ENCODE results near the gene SEMA4B. TPM values are rescaled to one million over a fixed set of nuclear protein-coding genes. Genes with fewer than 3 reads are reported as not detected.
A peak's percentile ranks its signal among the peaks of the same experiment; 100 is the strongest.

Gene SEMA4B
- total RNA-seq, 1 donor from 2014 or later, result 41.9 TPM

DNA sequence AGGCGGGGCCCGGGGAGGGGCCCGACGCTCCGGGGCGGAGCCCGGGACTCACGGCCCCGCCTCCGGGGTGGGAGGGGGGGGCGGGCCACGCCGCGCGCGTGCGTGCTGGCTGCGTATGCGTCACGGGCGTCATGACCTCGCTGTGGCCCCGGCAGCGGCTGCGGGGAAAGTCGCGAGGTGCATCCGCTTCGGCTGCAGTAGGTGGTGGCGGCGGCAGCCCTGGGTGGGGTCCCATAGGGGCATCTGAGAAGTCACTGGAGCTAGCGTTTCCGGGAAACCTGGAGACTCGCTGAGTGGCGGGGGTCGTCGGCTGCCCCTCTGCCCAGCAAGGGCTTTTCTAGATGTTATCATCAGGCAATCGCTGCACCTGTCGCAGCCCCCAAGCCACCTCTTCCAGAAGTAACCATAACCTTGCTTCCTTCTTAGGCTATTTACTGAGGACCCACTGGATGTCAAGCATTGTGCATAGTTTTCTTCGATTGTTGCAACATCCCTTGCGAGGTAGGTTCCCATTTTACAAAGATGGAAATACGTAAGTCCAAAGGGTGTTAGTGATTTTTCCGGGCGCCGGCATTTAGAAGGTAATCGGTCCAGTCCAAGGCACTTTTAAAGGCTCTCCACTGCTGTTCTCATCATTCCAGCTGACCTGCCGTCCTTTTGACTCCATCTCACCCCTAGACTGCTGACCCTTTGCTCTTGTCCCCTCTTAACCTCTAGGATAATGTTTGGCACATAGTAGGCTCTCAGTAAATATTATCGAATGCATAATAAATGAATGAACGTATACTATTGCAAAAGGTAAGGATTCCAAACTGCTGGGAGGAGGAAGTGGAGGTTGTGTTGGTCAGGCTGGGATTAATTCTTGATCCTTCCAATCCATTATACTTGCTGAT is 33.2 kb downstream of the SEMA4B start, which contains the start of gene GDPGP1:
Gene GDPGP1 (plus strand): TSS at position 114 of the 893 bp plus-strand sequence. CDS start 6,700 bp downstream, outside the sequence.
- Mint-ChIP-seq H3K4me3 (ENCODE audit: low read depth) (peak within 1 kb of the TSS; percentile 80), H3K36me3 (ENCODE audit: insufficient read depth) (peaks cover 6% of the 10 kb centered on the region), H3K27me3 (no peaks in the 10 kb centered on the region), H3K9me3 (ENCODE audit: low read depth) (no peaks in the 10 kb centered on the region), H3K27ac (peak within 1 kb of the TSS; percentile 89), H3K4me1 (ENCODE audit: low read depth) (peaks cover 12% of the 10 kb centered on the region)
- no peak for DNase-seq (ENCODE audit: low spot score, unreplicated experiment)
- no peak for TF ChIP-seq CTCF (IDR thresholded peaks at IDR 0.05; ENCODE audit: unreplicated experiment)

DNA sequence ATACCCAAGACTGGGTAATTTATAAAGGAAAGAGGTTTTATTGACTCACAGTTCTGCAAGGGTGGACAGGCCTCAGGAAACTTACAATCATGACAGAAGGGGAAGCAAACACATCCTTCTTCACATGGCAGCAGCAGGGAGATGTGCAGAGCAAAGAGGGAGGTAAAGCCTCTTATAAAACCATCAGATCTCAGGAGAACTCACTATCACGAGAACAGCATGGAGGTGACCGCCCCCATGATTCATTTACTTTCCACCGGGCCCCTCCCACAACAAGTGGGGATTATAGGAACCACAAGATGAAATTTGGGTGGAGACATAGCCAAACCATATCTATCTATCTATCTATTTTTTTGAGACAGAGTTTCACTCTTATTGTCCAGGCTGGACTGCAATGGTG is 38.2 kb downstream of the SEMA4B start:
- Mint-ChIP-seq H3K4me3 (ENCODE audit: low read depth) (no peak overlapping the region), H3K9me3 (ENCODE audit: low read depth) (no peaks in the 10 kb centered on the region), H3K36me3 (ENCODE audit: insufficient read depth) (peaks cover 6% of the 10 kb centered on the region), H3K27me3 (no peaks in the 10 kb centered on the region), H3K4me1 (ENCODE audit: low read depth) (peaks cover 6% of the 10 kb centered on the region), H3K27ac (no peak overlapping the region)
- TF ChIP-seq CTCF (IDR thresholded peaks at IDR 0.05; ENCODE audit: unreplicated experiment), result no peak
- no peak for DNase-seq (ENCODE audit: low spot score, unreplicated experiment)

DNA sequence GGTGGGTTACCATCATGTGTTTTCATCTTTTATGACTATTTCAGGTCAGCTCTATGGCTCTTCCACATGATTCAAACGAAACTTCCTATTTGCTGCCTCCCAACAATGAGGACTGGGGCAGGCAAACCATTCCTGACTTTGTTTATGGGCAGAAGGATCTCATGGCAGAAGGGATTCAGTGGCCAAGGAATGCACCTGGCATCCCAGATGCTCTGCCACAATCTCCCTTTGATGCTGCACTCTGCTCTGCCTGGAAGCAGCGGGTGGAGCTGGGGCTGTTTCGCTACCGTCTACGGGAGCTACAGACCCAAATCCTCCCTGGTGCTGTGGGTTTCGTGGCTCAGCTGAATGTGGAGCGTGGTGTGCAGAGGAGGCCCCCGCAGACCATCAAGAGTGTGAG is 39.7 kb downstream of the SEMA4B start:
- H3K27me3 Mint-ChIP-seq, result no peaks in the 10 kb centered on the region
- no peak for TF ChIP-seq CTCF (IDR thresholded peaks at IDR 0.05; ENCODE audit: unreplicated experiment)

GRCh38 chr15:90241343-90242192 is 40.4 kb downstream of the SEMA4B start:
- Mint-ChIP-seq H3K27me3 (peaks cover 3% of the 10 kb centered on the region), H3K4me3 (ENCODE audit: low read depth) (no peak overlapping the region), H3K27ac (no peak overlapping the region), H3K4me1 (ENCODE audit: low read depth) (no peaks in the 10 kb centered on the region), H3K9me3 (ENCODE audit: low read depth) (no peaks in the 10 kb centered on the region), H3K36me3 (ENCODE audit: insufficient read depth) (peaks cover 6% of the 10 kb centered on the region)
- DNase-seq (ENCODE audit: low spot score, unreplicated experiment), result no peak
- no peak for TF ChIP-seq CTCF (IDR thresholded peaks at IDR 0.05; ENCODE audit: unreplicated experiment)

More for the DNA sequence above, 39.7 kb downstream of the SEMA4B start:
- Mint-ChIP-seq H3K36me3 (ENCODE audit: insufficient read depth) (peaks cover 6% of the 10 kb centered on the region), H3K27ac (no peak overlapping the region), H3K9me3 (ENCODE audit: low read depth) (no peaks in the 10 kb centered on the region), H3K4me3 (ENCODE audit: low read depth) (no peak overlapping the region), H3K4me1 (ENCODE audit: low read depth) (no peaks in the 10 kb centered on the region)
- no peak for DNase-seq (ENCODE audit: low spot score, unreplicated experiment)

Data from progenitor cell of endocrine pancreas (in vitro differentiated cells).